NB4 (cell line): ENCODE data around the gene PHLDB3.

Experiments used
- CTCF ChIP-seq: IDR thresholded peaks from one replicate; pipeline ENCODE4 v1.5.1; 2012; ENCODE audit warnings: low read depth, low read length
- MAX ChIP-seq: IDR thresholded peaks from 2 replicates; pipeline ENCODE4 v1.6.1; 2011; ENCODE audit warnings: low read depth, low read length
- MYC ChIP-seq: IDR thresholded peaks from 2 replicates; pipeline ENCODE4 v1.6.1; 2011; ENCODE audit warnings: low read depth, low read length
- POLR2A ChIP-seq: IDR thresholded peaks from 2 replicates; pipeline ENCODE4 v1.6.1; 2011; ENCODE audit warnings: mild to moderate bottlenecking; ENCODE audit not compliant: insufficient read length; ENCODE audit errors: extremely low read depth

GRCh38 chr19:43510713-43511112 is 6.2 kb upstream of the PHLDB3 start:
- TF ChIP-seq CTCF (no peak), POLR2A (no peak), MAX (no peak), MYC (no peak)
